ENCODE data around the gene RHBDD1. TPM values are rescaled to one million over a fixed set of nuclear protein-coding genes. Genes with fewer than 3 reads are reported as not detected.
A peak's percentile ranks its signal among the peaks of the same experiment; 100 is the strongest.

RHBDD1 gene, protein sequence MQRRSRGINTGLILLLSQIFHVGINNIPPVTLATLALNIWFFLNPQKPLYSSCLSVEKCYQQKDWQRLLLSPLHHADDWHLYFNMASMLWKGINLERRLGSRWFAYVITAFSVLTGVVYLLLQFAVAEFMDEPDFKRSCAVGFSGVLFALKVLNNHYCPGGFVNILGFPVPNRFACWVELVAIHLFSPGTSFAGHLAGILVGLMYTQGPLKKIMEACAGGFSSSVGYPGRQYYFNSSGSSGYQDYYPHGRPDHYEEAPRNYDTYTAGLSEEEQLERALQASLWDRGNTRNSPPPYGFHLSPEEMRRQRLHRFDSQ
- total RNA-seq (10 to 100 TPM; 41.5 to 42.0 TPM), total RNA-seq (35.8 to 40.1 reads per million in 2 donors)

DNA sequence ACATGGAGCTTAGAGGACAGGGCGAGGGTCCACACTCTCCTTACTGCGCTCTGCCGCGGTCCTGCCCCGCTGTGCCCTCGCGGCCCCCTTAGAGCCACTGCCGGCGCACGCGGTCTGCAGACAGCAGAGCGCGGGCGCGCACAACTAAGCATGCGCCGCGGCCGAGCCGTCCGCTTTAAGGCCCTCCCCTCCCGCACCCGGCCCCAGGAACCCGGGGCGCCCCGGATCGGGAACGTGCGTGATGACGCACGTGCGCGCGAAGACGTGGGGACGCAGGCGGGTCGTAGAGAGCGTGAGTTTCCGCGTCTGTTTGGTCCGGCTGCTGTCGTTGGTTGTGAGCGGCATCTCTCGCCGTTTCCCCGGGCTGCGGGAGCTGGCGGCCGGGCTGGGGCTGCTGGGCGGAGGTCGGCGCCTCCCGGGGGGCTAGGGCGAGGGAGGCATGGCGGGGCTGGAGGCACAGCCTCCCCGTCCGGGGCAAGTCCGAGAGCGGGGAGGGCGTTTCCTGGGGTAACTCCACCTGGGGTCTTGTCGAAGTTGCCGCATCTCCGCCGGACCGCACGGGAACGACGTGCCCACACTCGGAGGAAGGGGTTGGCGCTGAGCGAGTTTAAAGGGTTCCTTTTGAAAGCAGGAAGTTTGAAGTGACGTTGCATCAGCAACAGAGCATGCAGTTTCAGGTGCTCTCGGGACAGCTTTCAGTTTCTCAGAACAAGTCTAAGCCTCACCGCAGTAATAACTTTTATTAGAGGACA lies at the start of gene RHBDD1:
RHBDD1 (plus strand) TSS at position 259 of the 752 bp plus-strand sequence. CDS start 28,640 bp downstream, outside the sequence.
- H3K27me3 Mint-ChIP-seq: no peaks in the 10 kb centered on the region
- H3K36me3 Mint-ChIP-seq (ENCODE audit: low read depth): no peaks in the 10 kb centered on the region
- H3K4me3 Mint-ChIP-seq: peak within 1 kb of the TSS; percentile 91
- H3K9me3 ChIP-seq (ENCODE audit: control insufficient read depth, low read length, poor library complexity, severe bottlenecking): no peaks in the 10 kb centered on the region
- DNase-seq (peak; percentile 86 to 90 (median 87)), ATAC-seq (peak; percentile 85)
- H3K27ac Mint-ChIP-seq: peak within 1 kb of the TSS; percentile 96
- H3K4me1 Mint-ChIP-seq: peaks cover 32% of the 10 kb centered on the region

DNA sequence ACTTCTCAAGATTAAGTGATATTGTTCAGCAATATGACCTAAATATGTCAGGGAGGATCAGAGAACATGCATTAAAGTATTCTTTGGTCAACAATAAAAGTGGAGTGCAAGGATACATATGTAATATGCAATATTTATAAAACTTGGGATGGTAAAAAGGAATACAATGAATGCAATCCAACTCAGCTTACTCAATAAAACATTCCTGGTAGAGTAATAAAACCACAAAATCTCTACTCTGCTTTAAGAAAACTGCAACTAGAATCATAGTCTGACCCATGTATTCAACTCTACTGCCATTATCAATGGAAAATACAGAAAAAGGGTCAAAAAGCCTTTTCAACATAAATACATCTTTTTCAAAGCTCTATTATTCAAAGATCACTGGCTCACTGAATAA lies 47.8 kb upstream of the RHBDD1 start:
- DNase-seq: no peak
- no peaks in the 10 kb centered on the region for H3K27me3 Mint-ChIP-seq
- no peak overlapping the region for H3K4me3 Mint-ChIP-seq
- H3K36me3 Mint-ChIP-seq (ENCODE audit: low read depth): no peaks in the 10 kb centered on the region
- H3K27ac Mint-ChIP-seq: no peak overlapping the region
- no peak for ATAC-seq
- peaks cover 12% of the 10 kb centered on the region for H3K4me1 Mint-ChIP-seq
- H3K9me3 ChIP-seq (ENCODE audit: control insufficient read depth, low read length, poor library complexity, severe bottlenecking): no peaks in the 10 kb centered on the region

DNA sequence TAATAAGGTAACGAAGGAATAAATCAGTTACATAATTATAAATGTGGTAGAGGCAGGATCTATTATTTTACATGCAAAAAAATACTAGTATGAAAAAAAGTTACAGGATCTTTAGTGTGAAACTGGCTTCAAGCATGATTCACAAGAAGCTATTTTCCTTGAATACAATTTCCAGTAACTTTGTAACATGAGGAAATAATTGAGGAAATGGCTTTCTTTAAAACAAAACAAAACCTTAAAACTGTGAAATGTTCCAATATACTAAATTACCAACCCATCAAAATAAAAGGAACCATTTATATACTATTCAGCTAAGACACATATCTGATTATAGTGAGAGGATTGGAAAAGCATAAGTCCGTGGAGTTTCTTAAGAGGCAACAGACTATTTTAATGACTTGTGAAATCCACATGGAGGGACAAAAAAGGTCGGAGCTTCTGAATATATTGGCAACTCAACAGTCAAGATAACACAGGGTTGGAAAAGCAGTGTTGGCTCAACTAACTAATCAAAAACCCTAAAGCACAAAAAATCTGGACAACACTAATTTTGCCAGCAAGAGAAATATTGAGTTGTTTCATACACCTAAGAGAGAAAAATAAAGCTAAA lies 46.9 kb upstream of the RHBDD1 start:
- DNase-seq (no peak), ATAC-seq (no peak)
- Mint-ChIP-seq H3K4me1 (peaks cover 12% of the 10 kb centered on the region), H3K27me3 (no peaks in the 10 kb centered on the region), H3K27ac (peak overlapping the region; percentile 39), H3K4me3 (no peak overlapping the region), H3K36me3 (ENCODE audit: low read depth) (no peaks in the 10 kb centered on the region)
- no peaks in the 10 kb centered on the region for H3K9me3 ChIP-seq (ENCODE audit: control insufficient read depth, low read length, poor library complexity, severe bottlenecking)

DNA sequence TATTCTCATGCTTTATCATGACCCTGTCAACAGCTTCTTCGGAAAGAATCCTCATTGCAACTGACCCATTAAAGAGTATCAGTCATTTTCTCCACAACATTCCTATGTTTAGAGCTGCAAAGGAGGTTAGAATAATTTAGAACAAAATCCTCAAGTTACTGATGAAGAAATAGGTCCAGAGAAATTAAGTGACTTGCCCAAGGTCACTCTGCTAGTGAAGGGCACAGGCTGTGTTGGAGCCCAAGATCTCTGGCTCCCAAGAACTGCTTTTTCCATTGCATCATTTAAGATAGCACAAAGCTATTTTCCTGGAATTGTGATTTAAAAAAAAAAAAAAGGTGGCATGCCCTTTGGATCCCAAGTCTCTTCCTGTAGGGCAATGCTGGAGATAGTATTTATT lies 45.8 kb upstream of the RHBDD1 start:
- H3K27ac Mint-ChIP-seq: peak overlapping the region; percentile 39
- no peaks in the 10 kb centered on the region for H3K9me3 ChIP-seq (ENCODE audit: control insufficient read depth, low read length, poor library complexity, severe bottlenecking)
- DNase-seq (no peak), ATAC-seq (no peak)
- peaks cover 12% of the 10 kb centered on the region for H3K4me1 Mint-ChIP-seq
- H3K36me3 Mint-ChIP-seq (ENCODE audit: low read depth): no peaks in the 10 kb centered on the region
- H3K4me3 Mint-ChIP-seq: no peak overlapping the region
- no peaks in the 10 kb centered on the region for H3K27me3 Mint-ChIP-seq

DNA sequence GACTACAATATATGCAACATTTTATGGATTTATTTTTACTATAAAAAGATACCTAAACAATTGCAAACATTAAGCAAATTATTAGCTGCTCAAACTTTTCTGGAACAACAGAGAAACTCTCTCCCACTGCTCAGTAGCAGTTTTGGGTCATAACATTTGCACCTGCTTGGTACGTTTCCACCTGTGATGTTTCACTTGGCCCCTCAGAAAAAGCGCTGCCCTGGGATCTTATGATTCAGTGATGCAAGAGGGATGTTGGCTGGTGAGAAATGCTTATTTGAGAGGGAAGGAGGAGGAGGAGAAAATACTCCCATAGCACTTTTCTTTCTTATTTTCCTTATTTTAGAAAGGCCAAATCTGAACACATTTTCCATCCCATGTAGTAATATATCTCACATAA lies 45.4 kb upstream of the RHBDD1 start:
- ATAC-seq (no peak), DNase-seq (no peak)
- Mint-ChIP-seq H3K4me1 (peaks cover 12% of the 10 kb centered on the region), H3K4me3 (no peak overlapping the region), H3K27me3 (no peaks in the 10 kb centered on the region), H3K27ac (peak overlapping the region; percentile 92), H3K36me3 (ENCODE audit: low read depth) (no peaks in the 10 kb centered on the region)
- no peaks in the 10 kb centered on the region for H3K9me3 ChIP-seq (ENCODE audit: control insufficient read depth, low read length, poor library complexity, severe bottlenecking)

DNA sequence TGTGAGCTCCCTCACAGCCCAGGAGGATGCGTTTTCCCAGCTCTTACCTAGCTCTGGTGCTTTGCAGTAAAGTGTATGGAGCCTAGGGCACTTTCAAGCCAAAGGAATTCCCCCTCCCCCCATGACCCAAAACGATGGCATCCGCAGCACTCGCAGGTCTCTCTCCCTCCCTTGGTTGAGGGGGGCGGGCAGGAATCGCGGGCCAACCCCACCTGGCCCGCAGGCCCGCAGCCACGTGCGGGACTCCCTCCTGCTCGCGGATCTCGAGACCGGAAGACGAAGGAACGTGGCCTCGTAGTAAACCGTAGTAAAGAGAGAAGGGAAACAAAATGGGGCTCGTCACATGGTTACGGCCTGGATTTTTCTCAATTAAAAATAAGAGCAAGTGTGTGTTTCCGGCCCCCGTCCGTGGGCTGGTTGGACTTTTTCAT lies 44.8 kb upstream of the RHBDD1 start:
- peak in 2 of 3 donors; percentile 46 to 62 for DNase-seq
- H3K27ac Mint-ChIP-seq: peak overlapping the region; percentile 92
- ATAC-seq: peak; percentile 73
- no peaks in the 10 kb centered on the region for H3K27me3 Mint-ChIP-seq
- peaks cover 12% of the 10 kb centered on the region for H3K4me1 Mint-ChIP-seq
- no peaks in the 10 kb centered on the region for H3K36me3 Mint-ChIP-seq (ENCODE audit: low read depth)
- peak overlapping the region; percentile 90 for H3K4me3 Mint-ChIP-seq
- H3K9me3 ChIP-seq (ENCODE audit: control insufficient read depth, low read length, poor library complexity, severe bottlenecking): no peaks in the 10 kb centered on the region

DNA sequence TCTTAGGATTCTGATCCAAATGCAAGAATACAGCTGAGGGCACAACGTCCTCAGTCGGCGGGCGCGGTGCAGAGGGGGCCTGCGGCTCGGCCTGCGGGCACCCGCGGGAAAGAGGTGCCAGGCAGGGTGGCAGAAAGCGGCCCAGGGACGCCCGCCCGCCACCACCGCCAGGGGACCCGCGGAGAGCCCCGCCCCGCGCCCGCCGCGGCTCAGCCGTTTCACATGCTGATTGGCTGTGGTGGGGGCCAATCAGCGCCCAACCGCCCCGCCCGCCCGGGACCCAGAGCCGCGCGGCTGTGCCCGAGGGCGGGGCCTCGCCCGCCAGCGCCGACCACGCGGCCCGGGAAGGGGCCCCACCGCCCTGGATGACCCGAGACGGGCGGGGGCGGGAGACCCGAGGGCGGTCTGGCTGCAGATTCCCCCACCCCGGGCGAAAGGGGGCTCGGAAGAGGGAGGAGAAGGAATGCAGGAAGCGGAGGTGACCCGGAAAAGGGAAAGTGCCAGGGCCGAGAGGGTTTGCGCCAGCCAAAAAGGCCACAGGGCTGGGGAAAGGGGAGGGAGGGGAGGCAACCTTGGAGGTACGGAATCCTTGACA lies 44.3 kb upstream of the RHBDD1 start:
- Mint-ChIP-seq H3K36me3 (ENCODE audit: low read depth) (no peaks in the 10 kb centered on the region), H3K27ac (peak overlapping the region; percentile 92), H3K4me3 (peak overlapping the region; percentile 90), H3K4me1 (peaks cover 15% of the 10 kb centered on the region), H3K27me3 (no peaks in the 10 kb centered on the region)
- no peaks in the 10 kb centered on the region for H3K9me3 ChIP-seq (ENCODE audit: control insufficient read depth, low read length, poor library complexity, severe bottlenecking)
- DNase-seq: peak; percentile 89 to 93 (median 91)
- peak; percentile 97 for ATAC-seq

DNA sequence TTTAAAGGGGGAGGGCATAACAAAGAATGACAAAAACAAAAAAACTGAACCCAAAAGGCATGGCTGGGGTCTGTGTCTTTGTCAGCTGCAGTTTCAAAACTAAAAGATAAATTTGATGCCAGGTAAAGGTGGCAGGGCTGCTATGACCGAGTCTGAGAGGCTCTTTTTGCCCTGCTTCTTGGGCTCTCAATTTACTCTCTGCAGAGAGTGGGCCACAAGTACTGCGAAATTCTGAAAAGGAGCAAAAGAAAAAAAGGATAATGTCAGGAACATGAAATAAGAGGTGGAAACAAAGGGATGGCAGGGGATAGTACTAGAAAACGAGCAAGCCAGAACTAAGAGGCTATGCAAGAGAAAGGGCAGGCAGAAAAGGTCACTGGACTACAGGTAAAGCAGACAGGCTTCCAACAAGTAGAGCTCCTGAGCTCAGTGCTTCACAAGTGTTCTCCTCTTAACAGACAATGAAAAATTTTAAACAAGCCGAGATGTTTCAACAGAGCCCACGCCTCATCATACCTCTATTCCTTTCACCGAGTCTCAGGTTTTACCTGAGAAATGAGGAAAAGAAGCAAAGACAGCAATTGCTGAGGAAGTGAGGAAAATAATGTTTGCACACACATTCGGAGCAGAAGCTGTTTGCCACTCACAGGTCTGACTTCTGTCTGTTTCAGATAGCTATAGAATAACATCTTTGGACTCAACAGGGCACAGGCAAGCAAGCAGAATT lies 43.5 kb upstream of the RHBDD1 start:
- H3K9me3 ChIP-seq (ENCODE audit: control insufficient read depth, low read length, poor library complexity, severe bottlenecking): no peaks in the 10 kb centered on the region
- H3K4me1 Mint-ChIP-seq: peaks cover 15% of the 10 kb centered on the region
- DNase-seq: no peak

DNA sequence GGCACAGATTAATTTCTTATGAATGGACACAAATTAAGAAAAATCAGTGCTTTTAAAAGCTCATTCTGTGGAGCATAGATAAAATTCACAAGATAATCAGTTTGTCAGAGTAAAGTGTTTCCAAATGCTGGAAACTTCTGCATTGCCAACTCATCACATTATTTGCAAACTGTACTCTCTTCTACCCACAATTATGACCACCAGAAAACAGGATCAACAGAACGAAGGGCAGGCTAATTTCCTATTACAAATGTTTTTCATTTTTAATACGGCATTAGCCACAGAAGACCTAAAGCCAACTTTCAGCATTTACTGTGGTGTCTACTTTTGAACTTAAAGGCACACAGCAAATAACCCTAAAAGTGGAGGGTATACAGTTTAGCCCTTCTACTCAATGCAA lies 42.2 kb upstream of the RHBDD1 start:
- H3K27me3 Mint-ChIP-seq: no peaks in the 10 kb centered on the region
- H3K4me1 Mint-ChIP-seq: peaks cover 15% of the 10 kb centered on the region
- H3K36me3 Mint-ChIP-seq (ENCODE audit: low read depth): no peaks in the 10 kb centered on the region
- ATAC-seq (no peak), DNase-seq (no peak)
- H3K27ac Mint-ChIP-seq: no peak overlapping the region
- no peaks in the 10 kb centered on the region for H3K9me3 ChIP-seq (ENCODE audit: control insufficient read depth, low read length, poor library complexity, severe bottlenecking)
- no peak overlapping the region for H3K4me3 Mint-ChIP-seq

More for the DNA sequence above, 43.5 kb upstream of the RHBDD1 start:
- no peaks in the 10 kb centered on the region for H3K36me3 Mint-ChIP-seq (ENCODE audit: low read depth)
- no peaks in the 10 kb centered on the region for H3K27me3 Mint-ChIP-seq
- H3K4me3 Mint-ChIP-seq: peak overlapping the region; percentile 90
- H3K27ac Mint-ChIP-seq: peak overlapping the region; percentile 92
- ATAC-seq: no peak

DNA sequence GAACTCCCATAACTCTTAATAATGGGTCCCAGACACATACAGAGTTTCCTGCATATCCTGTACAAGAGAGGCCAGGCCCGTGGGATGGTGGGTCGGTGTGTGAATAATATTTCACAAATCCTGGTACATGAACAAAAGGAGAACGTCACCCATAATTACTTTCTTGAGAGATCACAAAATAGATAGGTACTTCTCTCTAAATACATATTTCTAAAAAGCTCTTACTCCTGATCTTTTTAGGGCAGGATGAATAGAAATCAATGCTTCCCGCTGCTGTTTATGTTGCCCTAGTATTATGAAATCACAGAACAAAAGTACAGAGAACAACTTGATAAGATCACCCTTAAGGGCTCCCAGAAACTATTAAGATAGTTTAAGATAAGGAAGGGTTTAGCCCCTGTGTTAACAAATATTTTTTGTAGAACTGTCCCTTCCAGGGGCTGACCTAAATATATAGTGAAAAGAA lies 41.6 kb upstream of the RHBDD1 start:
- H3K27me3 Mint-ChIP-seq: no peaks in the 10 kb centered on the region
- no peak for ATAC-seq
- peaks cover 16% of the 10 kb centered on the region for H3K4me1 Mint-ChIP-seq
- no peak overlapping the region for H3K4me3 Mint-ChIP-seq
- H3K36me3 Mint-ChIP-seq (ENCODE audit: low read depth): no peaks in the 10 kb centered on the region
- no peak overlapping the region for H3K27ac Mint-ChIP-seq
- DNase-seq: no peak
- H3K9me3 ChIP-seq (ENCODE audit: control insufficient read depth, low read length, poor library complexity, severe bottlenecking): no peaks in the 10 kb centered on the region

DNA sequence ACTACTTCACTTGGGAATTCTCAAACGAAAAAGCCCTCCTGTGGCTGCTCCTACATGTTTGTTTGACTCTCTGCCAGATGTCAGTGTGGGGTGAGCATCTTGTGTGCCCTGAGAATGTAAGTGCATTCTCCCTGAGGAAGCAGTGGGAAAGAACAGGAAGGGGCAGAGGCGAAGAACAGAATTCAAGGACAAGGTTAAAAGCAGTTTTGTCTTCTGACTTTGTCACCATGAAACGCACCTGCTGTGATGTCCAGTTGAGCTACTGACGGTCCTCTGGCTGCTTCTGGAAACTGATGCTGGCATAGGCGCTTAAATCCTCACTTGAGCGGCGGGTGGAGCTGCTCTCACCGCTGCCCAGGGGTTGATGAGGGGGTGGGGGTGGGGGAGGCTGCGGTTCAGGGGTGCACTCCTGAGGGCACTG lies 41.1 kb upstream of the RHBDD1 start:
- Mint-ChIP-seq H3K27me3 (no peaks in the 10 kb centered on the region), H3K4me1 (peaks cover 17% of the 10 kb centered on the region), H3K4me3 (no peak overlapping the region), H3K36me3 (ENCODE audit: low read depth) (no peaks in the 10 kb centered on the region), H3K27ac (no peak overlapping the region)
- no peak for DNase-seq
- no peak for ATAC-seq
- H3K9me3 ChIP-seq (ENCODE audit: control insufficient read depth, low read length, poor library complexity, severe bottlenecking): no peaks in the 10 kb centered on the region

DNA sequence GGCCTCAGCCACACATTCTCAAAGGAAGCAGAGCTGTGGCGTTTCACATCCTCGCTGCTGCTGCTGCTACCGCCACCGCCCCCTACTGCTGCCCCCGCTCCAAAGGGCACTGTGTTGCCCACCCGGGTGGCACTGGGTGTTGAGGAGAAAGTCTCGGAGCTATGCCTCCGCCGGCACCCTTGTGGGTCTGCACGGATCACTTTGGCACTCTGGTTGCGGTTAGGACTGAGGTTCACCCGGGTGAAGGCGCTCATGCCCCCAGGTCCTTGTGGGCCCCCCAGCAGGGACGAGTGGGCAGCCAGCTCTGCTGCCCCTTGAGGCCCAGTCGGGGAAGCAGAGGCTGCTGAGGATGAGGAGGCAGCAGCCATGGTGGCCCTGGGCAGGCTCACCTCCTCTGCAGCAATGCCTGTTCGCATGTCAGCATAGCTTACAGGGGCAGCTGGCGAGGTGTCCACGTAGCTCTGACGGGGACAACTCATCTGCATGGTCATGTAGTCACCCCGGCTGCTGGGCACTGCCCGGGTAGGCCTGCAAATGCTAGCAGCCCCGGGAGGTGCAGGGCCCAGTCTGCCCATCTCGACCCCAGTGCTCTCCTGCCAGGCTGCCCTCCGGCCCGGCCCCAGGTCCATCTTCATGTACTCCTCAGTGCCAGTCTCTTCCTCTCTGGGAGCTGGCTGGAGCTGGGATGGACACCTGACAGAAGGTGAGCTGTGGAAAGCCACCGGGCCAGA lies 40.4 kb upstream of the RHBDD1 start:
- H3K27ac Mint-ChIP-seq: no peak overlapping the region
- H3K36me3 Mint-ChIP-seq (ENCODE audit: low read depth): no peaks in the 10 kb centered on the region
- DNase-seq (no peak), ATAC-seq (no peak)
- no peak overlapping the region for H3K4me3 Mint-ChIP-seq
- H3K4me1 Mint-ChIP-seq: peaks cover 17% of the 10 kb centered on the region
- H3K27me3 Mint-ChIP-seq: no peaks in the 10 kb centered on the region
- no peaks in the 10 kb centered on the region for H3K9me3 ChIP-seq (ENCODE audit: control insufficient read depth, low read length, poor library complexity, severe bottlenecking)

Data from T-helper 17 cell (primary cell).